CD14-positive monocyte (primary cell): ENCODE results near the gene MDN1. TPM values are rescaled to one million over a fixed set of nuclear protein-coding genes. Genes with fewer than 3 reads are reported as not detected.

Experiments
- DNase-seq, 3 donors: peaks; one replicate each; pipeline ENCODE4 v3.0.0-alpha.2; 2011 to 2022
- H2AFZ ChIP-seq: 2 replicates; pipeline ENCODE4 v1.6.0; 2012; ENCODE audit warnings: mild to moderate bottlenecking, low read depth, low read length, inconsistent platforms; ENCODE audit not compliant: insufficient read depth, poor library complexity, severe bottlenecking
- H3K27ac ChIP-seq, 2 donors: 1 replicate in 1 of 2; 2 replicates in 1 of 2; pipeline ENCODE4 v1.5.1; 2012 to 2013; ENCODE audit warnings: low read length in 2 of 2, control low read depth in 1 of 2, inconsistent platforms in 1 of 2, low read depth in 1 of 2, mild to moderate bottlenecking in 1 of 2
- H3K27me3 ChIP-seq, 2 donors: one replicate each; pipeline versions ENCODE4 v1.6.0 to v1.6.1; 2011 to 2013; ENCODE audit warnings: low read length in 2 of 2; ENCODE audit not compliant: control insufficient read depth in 2 of 2, insufficient read depth in 2 of 2
- H3K36me3 ChIP-seq, 2 donors: replicated peaks in 1 of 2; 1 replicate in 1 of 2; 2 replicates in 1 of 2; pipeline versions ENCODE4 v1.5.1 to v1.6.1; 2012 to 2013; ENCODE audit warnings: low read length in 2 of 2, control low read depth in 1 of 2, inconsistent platforms in 1 of 2, mild to moderate bottlenecking in 1 of 2; ENCODE audit not compliant: insufficient read depth in 2 of 2, control insufficient read depth in 1 of 2
- H3K4me1 ChIP-seq, 2 donors: 1 replicate in 1 of 2; 2 replicates in 1 of 2; pipeline versions ENCODE4 v1.5.1 to v1.6.1; 2012 to 2013; ENCODE audit warnings: low read length in 2 of 2, control low read depth in 1 of 2, inconsistent platforms in 1 of 2, mild to moderate bottlenecking in 1 of 2, moderate library complexity in 1 of 2; ENCODE audit not compliant: insufficient read depth in 2 of 2, control insufficient read depth in 1 of 2
- H3K4me2 ChIP-seq: replicated peaks from 2 replicates; pipeline ENCODE3; 2012; ENCODE audit warnings: low read length, moderate library complexity, mild to moderate bottlenecking; ENCODE audit not compliant: poor library complexity, severe bottlenecking; ENCODE audit errors: extremely low read depth
- H3K4me3 ChIP-seq, 3 experiments: fragments of 200-600 bp in 1 of 3; sonication (generic) in 1 of 3; replicated peaks in 1 of 3; 1 replicate in 2 of 3; 2 replicates in 1 of 3; pipeline ENCODE4 v1.5.1; 2011 to 2013; ENCODE audit warnings: low read length in 3 of 3, mild to moderate bottlenecking in 3 of 3, control low read depth in 2 of 3, low read depth in 2 of 3, inconsistent platforms in 1 of 3, moderate library complexity in 1 of 3
- H3K79me2 ChIP-seq: 2 replicates; pipeline ENCODE4 v1.6.0; 2012; ENCODE audit warnings: mild to moderate bottlenecking, control low read depth, inconsistent platforms, low read length, moderate library complexity; ENCODE audit not compliant: insufficient read depth
- H3K9ac ChIP-seq: 2 replicates; pipeline ENCODE4 v1.6.0; 2017; ENCODE audit warnings: low read length, mild to moderate bottlenecking; ENCODE audit not compliant: insufficient read depth, poor library complexity, severe bottlenecking
- H3K9me3 ChIP-seq, 2 donors: replicated peaks in 1 of 2; 1 replicate in 1 of 2; 2 replicates in 1 of 2; pipeline versions ENCODE4 v1.5.1 to v1.6.1; 2012 to 2013; ENCODE audit warnings: low read length in 2 of 2, control low read depth in 1 of 2; ENCODE audit not compliant: control insufficient read depth in 1 of 2, insufficient read depth in 1 of 2
- H4K20me1 ChIP-seq: 2 replicates; pipeline ENCODE4 v1.6.0; 2012; ENCODE audit warnings: mild to moderate bottlenecking, low read length, control low read depth, moderate library complexity; ENCODE audit not compliant: insufficient read depth
- H3K27ac Mint-ChIP-seq, 7 donors: one replicate each; pipeline ENCODE4 v1.8.0; 2020; ENCODE audit warnings: mild to moderate bottlenecking in 7 of 7, mixed read lengths in 7 of 7, moderate library complexity in 6 of 7, inconsistent platforms in 2 of 7
- H3K27me3 Mint-ChIP-seq, 3 donors: one replicate each; pipeline ENCODE4 v1.8.0; 2021 to 2022; ENCODE audit warnings: low read depth in 3 of 3, mild to moderate bottlenecking in 3 of 3, mixed read lengths in 3 of 3, moderate library complexity in 3 of 3, inconsistent platforms in 1 of 3
- H3K36me3 Mint-ChIP-seq, 2 donors: one replicate each; pipeline ENCODE4 v1.8.0; 2020; ENCODE audit warnings: mixed read lengths in 2 of 2, inconsistent platforms in 1 of 2, mild to moderate bottlenecking in 1 of 2
- H3K4me1 Mint-ChIP-seq: one replicate; pipeline ENCODE4 v1.8.0; 2020; ENCODE audit warnings: mild to moderate bottlenecking, mixed read lengths
- H3K4me3 Mint-ChIP-seq, 2 donors: one replicate each; pipeline ENCODE4 v1.8.0; 2020; ENCODE audit warnings: mild to moderate bottlenecking in 2 of 2, mixed read lengths in 2 of 2, moderate library complexity in 1 of 2
- H3K9me3 Mint-ChIP-seq, 7 donors: one replicate each; pipeline ENCODE4 v1.8.0; 2020 to 2022; ENCODE audit warnings: mixed read lengths in 7 of 7, mild to moderate bottlenecking in 6 of 7, moderate library complexity in 6 of 7, inconsistent platforms in 2 of 7
- CTCF ChIP-seq: fragments of 200-600 bp; IDR thresholded peaks from one replicate; pipeline ENCODE4 v1.8.0; 2022; ENCODE audit warnings: antibody characterized with exemption, mild to moderate bottlenecking
- WGBS: methylation state at CpG from one replicate; pipeline ENCODE4 v1.1.5; 2013; ENCODE audit warnings: missing lambda C conversion rate; ENCODE audit not compliant: insufficient coverage; 5-methylcytosine and 5-hydroxymethylcytosine counted together
- intact Hi-C, 2 donors: fragments of 100-400 bp; cut with micrococcal nuclease; formaldehyde crosslinking; loops; one replicate each; pipeline versions ENCODE4 v1.15.0 to v1.15.1; 2023
- polyA plus RNA-seq, 3 donors: library from polyadenylated mRNA; depleted of rRNA in 1 of 3; unstranded in 2 of 3; stranded (reverse) in 1 of 3; fragments of 300-500 nt in 2 of 3; fragments of >200 nt in 1 of 3; fragmentation: Illumina TruSeq in 2 of 3; gene quantifications; 1 replicate in 2 of 3; 2 replicates in 1 of 3; pipeline ENCODE4 v1.2.3, GENCODE V29; 2012 to 2021

MDN1 gene
- polyA plus RNA-seq, 3 donors = 0.61 to 6.6 (median 1.8) TPM

- H3K4me1 ChIP-seq = no peaks in the 10 kb centered on the region
- H3K9ac ChIP-seq = no peak overlapping the region
- Mint-ChIP-seq H3K36me3 (peaks cover 67 to 79% of the 10 kb centered on the region in 2 donors), H3K4me3 (no peak overlapping the region), H3K9me3 (no peaks in the 10 kb centered on the region), H3K4me1 (no peaks in the 10 kb centered on the region), H3K27ac (no peak overlapping the region), H3K27me3 (peaks cover 0 to 2% (median 0%) of the 10 kb centered on the region in 3 donors)
- WGBS = 100% methylated on average over 3 of the region's 13 CpGs
- H3K27me3 ChIP-seq = no peaks in the 10 kb centered on the region
- no peak for TF ChIP-seq CTCF
- DNase-seq = no peak
- H4K20me1 ChIP-seq = no peaks in the 10 kb centered on the region
- H3K4me3 ChIP-seq = no peak overlapping the region
- H3K4me2 ChIP-seq = no peak overlapping the region
- H3K79me2 ChIP-seq = no peaks in the 10 kb centered on the region
- no peaks in the 10 kb centered on the region for H3K9me3 ChIP-seq
- H3K27ac ChIP-seq = no peak overlapping the region
- intact Hi-C loops = no loop called here
- no peak overlapping the region for H2AFZ ChIP-seq
- H3K36me3 ChIP-seq = peaks cover 63 to 92% of the 10 kb centered on the region in 2 donors
Measured at GRCh38 chr6:89657445-89658158, 162.0 kb downstream of the MDN1 start.

DNA sequence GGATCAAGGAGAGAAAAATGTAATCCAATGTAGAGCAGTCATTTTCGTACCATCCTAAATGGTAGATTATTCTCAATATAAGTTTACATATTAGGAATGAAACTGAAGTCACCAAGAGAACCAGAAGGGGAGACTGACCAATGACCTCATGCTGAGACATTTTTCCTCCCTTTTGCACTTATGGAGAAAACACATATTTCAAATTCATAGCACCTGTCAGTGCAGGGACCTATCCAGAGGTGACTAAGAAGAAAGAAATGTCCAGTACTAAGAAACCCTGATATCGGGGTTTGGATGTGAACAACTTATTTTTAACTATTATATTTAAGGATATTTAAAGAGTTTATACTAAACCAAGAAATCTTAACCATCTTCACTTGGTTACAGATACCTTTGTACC lies 164.5 kb downstream of the MDN1 start:
- peaks cover 0 to 2% (median 0%) of the 10 kb centered on the region in 3 donors for H3K27me3 Mint-ChIP-seq
- no peaks in the 10 kb centered on the region for H3K9me3 Mint-ChIP-seq
- H3K9ac ChIP-seq = no peak overlapping the region
- no peak overlapping the region for H3K4me3 ChIP-seq
- H2AFZ ChIP-seq = no peak overlapping the region
- H3K27ac Mint-ChIP-seq = no peak overlapping the region
- TF ChIP-seq CTCF = no peak
- intact Hi-C loops = no loop called here
- H3K4me1 ChIP-seq = no peaks in the 10 kb centered on the region
- no peaks in the 10 kb centered on the region for H3K4me1 Mint-ChIP-seq
- no peaks in the 10 kb centered on the region for H3K79me2 ChIP-seq
- no CpG with 5 or more reads among the region's 2 CpGs for WGBS
- no peaks in the 10 kb centered on the region for H3K27me3 ChIP-seq
- H3K36me3 Mint-ChIP-seq = peaks cover 71 to 82% of the 10 kb centered on the region in 2 donors
- H3K9me3 ChIP-seq = no peaks in the 10 kb centered on the region
- no peak for DNase-seq
- H3K36me3 ChIP-seq = peaks cover 61 to 94% of the 10 kb centered on the region in 2 donors
- H3K4me2 ChIP-seq = no peak overlapping the region
- H3K27ac ChIP-seq = no peak overlapping the region
- no peaks in the 10 kb centered on the region for H4K20me1 ChIP-seq
- H3K4me3 Mint-ChIP-seq = no peak overlapping the region
